SK-N-SH (cell line): ENCODE data around the gene NTRK2.

ENCODE experiments used
- POLR2AphosphoS5 ChIP-seq: IDR thresholded peaks from 2 replicates; pipeline ENCODE4 v1.6.1; 2012; ENCODE audit warnings: low read depth, low read length
- SIN3A ChIP-seq: IDR thresholded peaks from 2 replicates; pipeline ENCODE4 v1.6.1; 2012; ENCODE audit warnings: low read depth, mild to moderate bottlenecking, low read length, moderate library complexity, borderline replicate concordance
- TCF12 ChIP-seq: IDR thresholded peaks from 2 replicates; pipeline ENCODE4 v1.4.0; 2012
- TEAD4 ChIP-seq: IDR thresholded peaks from 2 replicates; pipeline ENCODE4 v1.4.0; 2012; ENCODE audit warnings: mild to moderate bottlenecking, borderline replicate concordance; ENCODE audit not compliant: insufficient read depth
- TF ChIP-seq, protein P1 (sequence below): fragments of 200-600 bp; sonication (generic); IDR thresholded peaks from 2 replicates; pipeline ENCODE4 v1.6.1; 2017; ENCODE audit warnings: antibody characterized with exemption, mild to moderate bottlenecking, moderate library complexity
- TF ChIP-seq, protein P2 (sequence below): IDR thresholded peaks from 2 replicates; pipeline ENCODE4; 2012
- TF ChIP-seq, protein P3 (sequence below): IDR thresholded peaks from 2 replicates; pipeline ENCODE4 v1.4.0; 2012; ENCODE audit warnings: low read depth

GRCh38 chr9:85056203-85056572 is 386.7 kb downstream of the NTRK2 start:
- TF ChIP-seq TEAD4 (no peak), POLR2AphosphoS5 (no peak), SIN3A (no peak), TCF12 (no peak)
- TF ChIP-seq, protein P1, sequence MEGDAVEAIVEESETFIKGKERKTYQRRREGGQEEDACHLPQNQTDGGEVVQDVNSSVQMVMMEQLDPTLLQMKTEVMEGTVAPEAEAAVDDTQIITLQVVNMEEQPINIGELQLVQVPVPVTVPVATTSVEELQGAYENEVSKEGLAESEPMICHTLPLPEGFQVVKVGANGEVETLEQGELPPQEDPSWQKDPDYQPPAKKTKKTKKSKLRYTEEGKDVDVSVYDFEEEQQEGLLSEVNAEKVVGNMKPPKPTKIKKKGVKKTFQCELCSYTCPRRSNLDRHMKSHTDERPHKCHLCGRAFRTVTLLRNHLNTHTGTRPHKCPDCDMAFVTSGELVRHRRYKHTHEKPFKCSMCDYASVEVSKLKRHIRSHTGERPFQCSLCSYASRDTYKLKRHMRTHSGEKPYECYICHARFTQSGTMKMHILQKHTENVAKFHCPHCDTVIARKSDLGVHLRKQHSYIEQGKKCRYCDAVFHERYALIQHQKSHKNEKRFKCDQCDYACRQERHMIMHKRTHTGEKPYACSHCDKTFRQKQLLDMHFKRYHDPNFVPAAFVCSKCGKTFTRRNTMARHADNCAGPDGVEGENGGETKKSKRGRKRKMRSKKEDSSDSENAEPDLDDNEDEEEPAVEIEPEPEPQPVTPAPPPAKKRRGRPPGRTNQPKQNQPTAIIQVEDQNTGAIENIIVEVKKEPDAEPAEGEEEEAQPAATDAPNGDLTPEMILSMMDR, result no peak
- TF ChIP-seq, protein P2, sequence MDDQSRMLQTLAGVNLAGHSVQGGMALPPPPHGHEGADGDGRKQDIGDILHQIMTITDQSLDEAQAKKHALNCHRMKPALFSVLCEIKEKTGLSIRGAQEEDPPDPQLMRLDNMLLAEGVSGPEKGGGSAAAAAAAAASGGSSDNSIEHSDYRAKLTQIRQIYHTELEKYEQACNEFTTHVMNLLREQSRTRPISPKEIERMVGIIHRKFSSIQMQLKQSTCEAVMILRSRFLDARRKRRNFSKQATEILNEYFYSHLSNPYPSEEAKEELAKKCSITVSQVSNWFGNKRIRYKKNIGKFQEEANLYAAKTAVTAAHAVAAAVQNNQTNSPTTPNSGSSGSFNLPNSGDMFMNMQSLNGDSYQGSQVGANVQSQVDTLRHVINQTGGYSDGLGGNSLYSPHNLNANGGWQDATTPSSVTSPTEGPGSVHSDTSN, result no peak
- TF ChIP-seq, protein P3, sequence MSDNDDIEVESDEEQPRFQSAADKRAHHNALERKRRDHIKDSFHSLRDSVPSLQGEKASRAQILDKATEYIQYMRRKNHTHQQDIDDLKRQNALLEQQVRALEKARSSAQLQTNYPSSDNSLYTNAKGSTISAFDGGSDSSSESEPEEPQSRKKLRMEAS, result no peak
